SU-DHL-6 (cell line): ENCODE data around the gene FYCO1.

Experiments
- H2AFZ ChIP-seq: fragments of 200-600 bp; sonication (generic); 2 replicates; pipeline ENCODE4 v1.6.1; 2014; ENCODE audit warnings: low read depth, mild to moderate bottlenecking, moderate library complexity, mixed read lengths, antibody characterized with exemption, low read length; ENCODE audit not compliant: severe bottlenecking
- H3F3A ChIP-seq: fragments of 200-600 bp; shearing (Covaris generic); 2 replicates; pipeline ENCODE4 v1.6.0; 2016; ENCODE audit warnings: antibody characterized with exemption, mild to moderate bottlenecking; ENCODE audit not compliant: insufficient read depth
- H3K27ac ChIP-seq: fragments of 200-600 bp; sonication (generic); 2 replicates; pipeline ENCODE4 v1.5.1; 2016; ENCODE audit warnings: low read depth, mild to moderate bottlenecking, low read length, moderate library complexity, mixed read lengths
- H3K27me3 ChIP-seq: fragments of 200-600 bp; sonication (generic), shearing (Covaris generic); 2 replicates; pipeline ENCODE4 v1.6.0; 2014; ENCODE audit warnings: mild to moderate bottlenecking, low read length
- H3K36me3 ChIP-seq: fragments of 200-600 bp; sonication (generic); 2 replicates; pipeline ENCODE4 v1.6.1; 2014; ENCODE audit warnings: mild to moderate bottlenecking, low read length, mixed read lengths
- H3K4me2 ChIP-seq: fragments of 300-600, 200-600 bp; shearing (Covaris generic), sonication (generic); 2 replicates; pipeline ENCODE4 v1.6.0; 2014; ENCODE audit warnings: low read length, low read depth, mild to moderate bottlenecking; ENCODE audit not compliant: poor library complexity, severe bottlenecking
- H3K4me3 ChIP-seq: fragments of 200-600 bp; sonication (generic); 2 replicates; pipeline ENCODE4 v1.5.1; 2014; ENCODE audit warnings: antibody characterized with exemption, low read length, mild to moderate bottlenecking, mixed read lengths; ENCODE audit not compliant: insufficient read depth, poor library complexity, severe bottlenecking
- H3K79me2 ChIP-seq: fragments of 200-600 bp; sonication (generic); 2 replicates; pipeline ENCODE4 v1.6.1; 2014; ENCODE audit warnings: mild to moderate bottlenecking, low read length, moderate library complexity; ENCODE audit not compliant: insufficient read depth
- H3K9ac ChIP-seq: fragments of 200-600 bp; sonication (generic); 2 replicates; pipeline ENCODE4 v1.7.0; 2014; ENCODE audit warnings: mild to moderate bottlenecking, low read length
- H3K9me2 ChIP-seq: fragments of 200-600 bp; sonication (generic); replicated peaks from 2 replicates; pipeline ENCODE4 v1.6.1; 2014; ENCODE audit warnings: low read length; ENCODE audit not compliant: insufficient read depth
- H3K9me3 ChIP-seq: fragments of 200-600 bp; sonication (generic); 2 replicates; pipeline ENCODE4 v1.6.1; 2014; ENCODE audit warnings: low read length, mixed read lengths; ENCODE audit not compliant: insufficient read depth
- H4K20me1 ChIP-seq: fragments of 200-600 bp; sonication (generic); 2 replicates; pipeline ENCODE4 v1.6.1; 2014; ENCODE audit warnings: low read depth, mild to moderate bottlenecking, antibody characterized with exemption, low read length, moderate library complexity, mixed read lengths
- CTCF ChIP-seq: fragments of 200-600 bp; sonication (generic); IDR thresholded peaks from one replicate; pipeline ENCODE4 v1.5.1; 2017; ENCODE audit warnings: antibody characterized with exemption, mild to moderate bottlenecking, low read length, moderate library complexity; ENCODE audit not compliant: insufficient read depth, poor library complexity, severe bottlenecking
- EZH2phosphoT487 ChIP-seq: fragments of 200-600 bp; sonication (generic), shearing (Covaris generic); conservative IDR thresholded peaks from 2 replicates; pipeline ENCODE4 v1.6.1; 2018; ENCODE audit warnings: mild to moderate bottlenecking, antibody characterized with exemption, low read length, moderate library complexity, mixed read lengths

FYCO1 gene

DNA sequence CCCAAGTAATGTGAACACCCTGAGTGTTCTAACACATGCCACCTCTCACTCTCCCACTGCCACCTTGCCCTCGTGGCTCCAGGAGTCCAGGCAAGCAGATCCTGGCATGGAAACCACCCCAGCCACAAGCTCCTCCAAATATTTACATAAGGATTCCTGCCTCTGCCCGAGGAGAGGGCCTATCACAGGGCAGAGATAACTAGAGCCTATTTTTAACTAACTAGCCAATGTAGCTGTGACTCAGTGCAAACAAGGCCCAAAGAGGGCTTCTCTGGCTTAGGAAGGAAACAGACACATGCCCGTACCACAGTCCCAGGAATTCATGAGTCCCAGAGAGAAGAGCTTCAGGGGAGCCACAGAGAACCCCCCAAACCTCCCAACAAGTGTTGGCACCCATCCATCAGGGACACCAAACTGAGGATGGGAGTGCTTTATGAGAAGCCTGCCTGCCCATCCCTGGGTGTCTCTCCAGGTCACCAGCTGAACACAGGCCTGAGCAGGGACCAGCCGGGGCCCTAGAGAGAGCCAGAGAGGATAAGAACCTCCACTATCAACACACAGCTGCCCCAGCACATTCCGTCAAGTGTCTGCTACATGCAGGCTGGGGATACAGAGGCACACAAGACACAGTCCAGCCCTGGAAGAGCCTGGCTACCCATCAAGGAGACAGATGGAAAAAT, 9.2 kb downstream of the FYCO1 start:
- H3K36me3 ChIP-seq, result 0 out of 2 replicates have a peak, but pooled peaks cover 2% of the 10 kb centered on the region
- H3K9me3 ChIP-seq, result no peaks in the 10 kb centered on the region
- no peak overlapping the region for H2AFZ ChIP-seq
- TF ChIP-seq EZH2phosphoT487, result no peak
- TF ChIP-seq CTCF, result no peak
- no peak overlapping the region for H3K4me2 ChIP-seq
- H3K9ac ChIP-seq, result no peak overlapping the region
- no peaks in the 10 kb centered on the region for H3F3A ChIP-seq
- H3K27me3 ChIP-seq, result no peaks in the 10 kb centered on the region
- no peaks in the 10 kb centered on the region for H3K9me2 ChIP-seq
- H3K27ac ChIP-seq, result no peak overlapping the region
- no peak overlapping the region for H3K4me3 ChIP-seq
- no peaks in the 10 kb centered on the region for H4K20me1 ChIP-seq
- H3K79me2 ChIP-seq, result peaks cover 39% of the 10 kb centered on the region

GRCh38 chr3:45985532-45986302, 9.9 kb downstream of the FYCO1 start:
- no peak overlapping the region for H2AFZ ChIP-seq
- H3K9me3 ChIP-seq, result no peaks in the 10 kb centered on the region
- no peaks in the 10 kb centered on the region for H3K9me2 ChIP-seq
- H3K79me2 ChIP-seq, result peaks cover 38% of the 10 kb centered on the region
- H3K4me3 ChIP-seq, result no peak overlapping the region
- H4K20me1 ChIP-seq, result no peaks in the 10 kb centered on the region
- no peak overlapping the region for H3K9ac ChIP-seq
- H3K4me2 ChIP-seq, result no peak overlapping the region
- TF ChIP-seq CTCF (no peak), EZH2phosphoT487 (no peak)
- H3F3A ChIP-seq, result no peaks in the 10 kb centered on the region
- peaks cover 4% of the 10 kb centered on the region; the same call in 1 of the 2 replicates for H3K36me3 ChIP-seq
- no peaks in the 10 kb centered on the region for H3K27me3 ChIP-seq
- no peak overlapping the region for H3K27ac ChIP-seq

DNA sequence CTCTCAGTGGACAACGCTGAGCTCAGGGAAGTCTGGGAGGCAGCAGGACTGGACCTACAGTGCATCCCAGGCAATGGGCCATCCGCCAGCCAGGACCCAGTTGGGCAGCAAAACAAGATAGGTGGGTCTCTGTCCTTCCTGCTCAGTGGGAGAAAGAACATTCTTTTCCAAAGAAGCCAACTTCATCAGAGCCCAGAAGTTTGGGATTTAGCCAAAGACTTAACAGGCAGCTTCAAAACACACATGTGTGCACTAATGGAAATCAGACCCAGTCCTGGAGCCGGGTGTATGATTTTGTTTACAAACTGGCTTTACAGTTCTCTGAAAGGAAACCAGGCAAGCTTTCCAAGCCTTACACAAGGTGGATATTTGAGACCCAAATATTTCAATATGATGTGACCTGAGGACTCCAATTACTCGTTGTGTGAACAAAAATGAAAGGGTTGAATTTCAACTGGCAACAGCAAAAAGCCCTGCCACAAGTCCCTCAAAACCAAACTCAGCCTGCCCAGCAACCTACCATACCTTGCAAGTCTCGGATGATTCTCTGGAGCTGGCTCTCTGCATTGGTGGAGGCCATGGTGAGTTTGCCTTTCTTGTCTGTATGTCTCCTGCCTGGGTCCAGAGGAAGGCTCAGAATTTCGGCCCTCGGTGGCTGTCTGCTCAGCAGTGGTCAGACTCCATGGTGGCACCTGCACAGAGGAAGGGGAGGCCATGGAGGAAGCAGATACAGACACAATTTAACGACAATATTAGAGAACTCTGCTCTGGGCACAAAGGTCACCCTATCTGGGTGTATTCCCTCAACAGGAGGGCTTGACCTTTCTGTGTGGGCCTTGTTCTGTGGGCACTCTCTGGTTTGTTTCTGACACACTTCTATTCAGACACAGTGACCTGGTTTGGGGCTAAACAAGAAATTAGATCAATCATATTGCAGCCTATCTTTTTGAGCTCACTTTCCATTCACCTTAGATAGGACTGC, 11.0 kb downstream of the FYCO1 start:
- Histone ChIP-seq H3K36me3 (peaks cover 5% of the 10 kb centered on the region; the same call in 1 of the 2 replicates), H3K4me3 (no peak overlapping the region), H3K4me2 (no peak overlapping the region), H3K9me3 (no peaks in the 10 kb centered on the region), H2AFZ (no peak overlapping the region), H4K20me1 (no peaks in the 10 kb centered on the region), H3K9me2 (no peaks in the 10 kb centered on the region), H3K9ac (no peak overlapping the region), H3F3A (no peaks in the 10 kb centered on the region), H3K79me2 (peaks cover 32% of the 10 kb centered on the region), H3K27me3 (no peaks in the 10 kb centered on the region), H3K27ac (no peak overlapping the region)
- TF ChIP-seq EZH2phosphoT487, result no peak
- TF ChIP-seq CTCF, result no peak
